HAP-1 (cell line): Measurements from ENCODE around the gene SYMPK.

Experiments
- DNase-seq, 2 experiments: peaks; one replicate each; pipeline ENCODE4 v3.0.0-alpha.2; 2016 to 2020; ENCODE audit warnings: low spot score in 2 of 2
- H3K27me3 ChIP-seq: fragments of 250-450 bp; sonication (Bioruptor Pico); 2 replicates; pipeline ENCODE4 v1.5.1; 2020; ENCODE audit warnings: low read depth, mild to moderate bottlenecking, moderate library complexity
- H3K36me3 ChIP-seq: fragments of 250-450 bp; sonication (Bioruptor Pico); replicated peaks from 2 replicates; pipeline ENCODE4 v1.5.1; 2020; ENCODE audit warnings: mild to moderate bottlenecking
- H3K4me1 ChIP-seq: fragments of 250-450 bp; sonication (Bioruptor Pico); 2 replicates; pipeline ENCODE4 v1.5.1; 2020; ENCODE audit warnings: mild to moderate bottlenecking
- H3K4me3 ChIP-seq: fragments of 250-450 bp; sonication (Bioruptor Pico); 2 replicates; pipeline ENCODE4 v1.5.1; 2020; ENCODE audit warnings: mild to moderate bottlenecking, moderate library complexity
- H3K9me3 ChIP-seq: fragments of 250-450 bp; sonication (Bioruptor Pico); 2 replicates; pipeline ENCODE4 v1.5.1; 2020; ENCODE audit warnings: mild to moderate bottlenecking, moderate library complexity
- in situ Hi-C: fragments of 300-500 bp; cut with MboI; formaldehyde crosslinking; loops from 3 replicates; pipeline ENCODE4 v1.14.3; 2020; ENCODE audit warnings: low sequenced_read_pairs, inconsistent platforms, mixed read lengths

Gene SYMPK

GRCh38 chr19:45842198-45842597 lies 20.7 kb downstream of the SYMPK start:
- H3K9me3 ChIP-seq = no peaks in the 10 kb centered on the region
- in situ Hi-C loops = no loop called here
- H3K4me1 ChIP-seq = no peaks in the 10 kb centered on the region
- H3K27me3 ChIP-seq = no peaks in the 10 kb centered on the region
- no peak overlapping the region for H3K4me3 ChIP-seq
- H3K36me3 ChIP-seq = peaks cover 75% of the 10 kb centered on the region
- DNase-seq = no peak

- Histone ChIP-seq H3K9me3 (no peaks in the 10 kb centered on the region), H3K4me3 (no peak overlapping the region), H3K27me3 (no peaks in the 10 kb centered on the region), H3K36me3 (peaks cover 88% of the 10 kb centered on the region), H3K4me1 (no peaks in the 10 kb centered on the region)
- in situ Hi-C loops = no loop called here
- no peak for DNase-seq
These were observed 28.0 kb downstream of the SYMPK start for GRCh38 chr19:45834970-45835369.

- peaks cover 93% of the 10 kb centered on the region for H3K36me3 ChIP-seq
- in situ Hi-C loops = no loop called here
- H3K9me3 ChIP-seq = no peaks in the 10 kb centered on the region
These were observed 34.0 kb downstream of the SYMPK start for GRCh38 chr19:45828945-45829344.

GRCh38 chr19:45828523-45828922 lies 34.4 kb downstream of the SYMPK start:
- Histone ChIP-seq H3K4me1 (no peaks in the 10 kb centered on the region), H3K27me3 (no peaks in the 10 kb centered on the region), H3K4me3 (no peak overlapping the region), H3K9me3 (no peaks in the 10 kb centered on the region), H3K36me3 (peaks cover 91% of the 10 kb centered on the region)
- in situ Hi-C loops = no loop called here
- no peak for DNase-seq

More at GRCh38 chr19:45828945-45829344, 34.0 kb downstream of the SYMPK start:
- no peaks in the 10 kb centered on the region for H3K4me1 ChIP-seq
- H3K27me3 ChIP-seq = no peaks in the 10 kb centered on the region
- DNase-seq = no peak
- no peak overlapping the region for H3K4me3 ChIP-seq

GRCh38 chr19:45827459-45828093 lies 35.4 kb downstream of the SYMPK start:
- in situ Hi-C loops = no loop called here
- Histone ChIP-seq H3K36me3 (peaks cover 94% of the 10 kb centered on the region), H3K27me3 (no peaks in the 10 kb centered on the region), H3K4me3 (no peak overlapping the region), H3K4me1 (no peaks in the 10 kb centered on the region), H3K9me3 (no peaks in the 10 kb centered on the region)
- DNase-seq = no peak

- no peaks in the 10 kb centered on the region for H3K27me3 ChIP-seq
- in situ Hi-C loops = no loop called here
- H3K4me1 ChIP-seq = no peaks in the 10 kb centered on the region
- no peak for DNase-seq
- H3K36me3 ChIP-seq = peaks cover 91% of the 10 kb centered on the region
- H3K4me3 ChIP-seq = no peak overlapping the region
- no peaks in the 10 kb centered on the region for H3K9me3 ChIP-seq
These were observed 36.0 kb downstream of the SYMPK start for GRCh38 chr19:45826934-45827333.

GRCh38 chr19:45825917-45826893 lies 36.7 kb downstream of the SYMPK start:
- peaks cover 84% of the 10 kb centered on the region for H3K36me3 ChIP-seq
- H3K4me1 ChIP-seq = no peaks in the 10 kb centered on the region
- no peak for DNase-seq
- no peaks in the 10 kb centered on the region for H3K27me3 ChIP-seq
- H3K9me3 ChIP-seq = no peaks in the 10 kb centered on the region
- H3K4me3 ChIP-seq = no peak overlapping the region
- in situ Hi-C loops = no loop called here

- H3K36me3 ChIP-seq = peaks cover 81% of the 10 kb centered on the region
- in situ Hi-C loops = no loop called here
- H3K27me3 ChIP-seq = no peaks in the 10 kb centered on the region
- H3K4me3 ChIP-seq = no peak overlapping the region
- DNase-seq = no peak
- H3K9me3 ChIP-seq = no peaks in the 10 kb centered on the region
- no peaks in the 10 kb centered on the region for H3K4me1 ChIP-seq
These were observed 37.7 kb downstream of the SYMPK start for GRCh38 chr19:45825263-45825605.

- Histone ChIP-seq H3K4me3 (no peak overlapping the region), H3K9me3 (no peaks in the 10 kb centered on the region), H3K27me3 (no peaks in the 10 kb centered on the region), H3K36me3 (peaks cover 82% of the 10 kb centered on the region), H3K4me1 (no peaks in the 10 kb centered on the region)
- DNase-seq = no peak
- in situ Hi-C loops = no loop called here
These were observed 38.2 kb downstream of the SYMPK start for GRCh38 chr19:45824531-45825262.

- no peak overlapping the region for H3K4me3 ChIP-seq
- no peaks in the 10 kb centered on the region for H3K4me1 ChIP-seq
- DNase-seq = no peak
- in situ Hi-C loops = no loop called here
- H3K27me3 ChIP-seq = no peaks in the 10 kb centered on the region
- no peaks in the 10 kb centered on the region for H3K9me3 ChIP-seq
- peaks cover 77% of the 10 kb centered on the region for H3K36me3 ChIP-seq
These were observed 38.9 kb downstream of the SYMPK start for GRCh38 chr19:45824041-45824471.

- Histone ChIP-seq H3K4me1 (no peaks in the 10 kb centered on the region), H3K27me3 (no peaks in the 10 kb centered on the region), H3K4me3 (no peak overlapping the region), H3K9me3 (no peaks in the 10 kb centered on the region), H3K36me3 (peaks cover 72% of the 10 kb centered on the region)
- in situ Hi-C loops = no loop called here
- no peak for DNase-seq
These were observed 39.8 kb downstream of the SYMPK start for GRCh38 chr19:45823182-45823581.

- in situ Hi-C loops = no loop called here
- no peak overlapping the region for H3K4me3 ChIP-seq
- no peaks in the 10 kb centered on the region for H3K9me3 ChIP-seq
- no peak for DNase-seq
- no peaks in the 10 kb centered on the region for H3K27me3 ChIP-seq
- H3K36me3 ChIP-seq = peaks cover 67% of the 10 kb centered on the region
- H3K4me1 ChIP-seq = no peaks in the 10 kb centered on the region
These were observed 40.2 kb downstream of the SYMPK start for GRCh38 chr19:45822716-45823115.

GRCh38 chr19:45821570-45821969 lies 41.4 kb downstream of the SYMPK start:
- in situ Hi-C loops = no loop called here
- Histone ChIP-seq H3K4me1 (no peaks in the 10 kb centered on the region), H3K36me3 (peaks cover 58% of the 10 kb centered on the region), H3K9me3 (no peaks in the 10 kb centered on the region), H3K27me3 (no peaks in the 10 kb centered on the region), H3K4me3 (no peak overlapping the region)
- DNase-seq = no peak

- Histone ChIP-seq H3K36me3 (peaks cover 53% of the 10 kb centered on the region), H3K4me1 (no peaks in the 10 kb centered on the region), H3K9me3 (no peaks in the 10 kb centered on the region), H3K4me3 (no peak overlapping the region), H3K27me3 (no peaks in the 10 kb centered on the region)
- in situ Hi-C loops = no loop called here
- no peak for DNase-seq
These were observed 41.8 kb downstream of the SYMPK start for GRCh38 chr19:45821103-45821521.
